GM23338 (cell line): ENCODE results near the gene NR5A2. TPM values are rescaled to one million over a fixed set of nuclear protein-coding genes. Genes with fewer than 3 reads are reported as not detected.

Experiments
- ATAC-seq: fragments of 200-7000 bp; cut with Tn5 transposase; 3 replicates; pipeline ENCODE4 v1.9.1; 2020
- DNase-seq: peaks from one replicate; pipeline ENCODE4 v3.0.0-alpha.2; 2015; ENCODE audit warnings: low spot score
- H2AFZ ChIP-seq: fragments of 200-600 bp; sonication (generic); 2 replicates; pipeline ENCODE4 v1.8.0; 2016; ENCODE audit warnings: antibody characterized with exemption, mild to moderate bottlenecking, moderate library complexity
- H3F3A ChIP-seq: fragments of 200-600 bp; sonication (generic); replicated peaks from 2 replicates; pipeline ENCODE4 v1.8.0; 2017; ENCODE audit warnings: antibody characterized with exemption, mixed run types, low read depth
- H3K27ac ChIP-seq: fragments of 200-600 bp; sonication (generic); 2 replicates; pipeline ENCODE4 v1.6.1; 2016; ENCODE audit warnings: low read depth
- H3K27me3 ChIP-seq: fragments of 200-600 bp; sonication (generic); 2 replicates; pipeline ENCODE4 v1.8.0; 2016; ENCODE audit warnings: mild to moderate bottlenecking, mixed run types, moderate library complexity; ENCODE audit not compliant: insufficient read depth
- H3K36me3 ChIP-seq: fragments of 200-600 bp; sonication (generic); 2 replicates; pipeline ENCODE4 v1.8.0; 2016; ENCODE audit warnings: mild to moderate bottlenecking; ENCODE audit not compliant: insufficient read depth
- H3K4me1 ChIP-seq: fragments of 200-600 bp; sonication (generic); 2 replicates; pipeline ENCODE4 v1.8.0; 2016; ENCODE audit warnings: mild to moderate bottlenecking, moderate library complexity; ENCODE audit not compliant: insufficient read depth
- H3K4me2 ChIP-seq: fragments of 200-600 bp; sonication (generic); 2 replicates; pipeline ENCODE4 v1.7.1; 2017; ENCODE audit warnings: mixed run types
- H3K4me3 ChIP-seq: fragments of 200-600 bp; sonication (generic); 2 replicates; pipeline ENCODE4 v1.6.1; 2016; ENCODE audit warnings: mixed run types
- H3K79me2 ChIP-seq: fragments of 200-600 bp; sonication (generic); replicated peaks from 2 replicates; pipeline ENCODE4 v1.8.0; 2017; ENCODE audit warnings: mild to moderate bottlenecking; ENCODE audit not compliant: insufficient read depth
- H3K9me2 ChIP-seq: fragments of 200-600 bp; sonication (generic); 2 replicates; pipeline ENCODE4 v1.8.0; 2017; ENCODE audit not compliant: insufficient read depth
- H4K20me1 ChIP-seq: fragments of 200-600 bp; sonication (generic); replicated peaks from 2 replicates; pipeline ENCODE4 v1.8.0; 2017; ENCODE audit warnings: mild to moderate bottlenecking; ENCODE audit not compliant: insufficient read depth
- H3K27ac Mint-ChIP-seq: 2 replicates; pipeline ENCODE4 v1.8.0; 2020; ENCODE audit warnings: inconsistent platforms, mild to moderate bottlenecking, moderate library complexity, mixed read lengths
- H3K27me3 Mint-ChIP-seq: 3 replicates; pipeline ENCODE4 v1.8.0; 2022; ENCODE audit warnings: low read depth, mild to moderate bottlenecking, moderate library complexity, mixed read lengths, inconsistent platforms; ENCODE audit not compliant: insufficient read depth, poor library complexity
- H3K36me3 Mint-ChIP-seq: 3 replicates; pipeline ENCODE4 v1.8.0; 2021; ENCODE audit warnings: low read depth, mild to moderate bottlenecking, inconsistent platforms, moderate library complexity, mixed read lengths
- H3K4me1 Mint-ChIP-seq: 3 replicates; pipeline ENCODE4 v1.8.0; 2020; ENCODE audit warnings: mild to moderate bottlenecking, inconsistent platforms, mixed read lengths
- H3K4me3 Mint-ChIP-seq: 3 replicates; pipeline ENCODE4 v1.8.0; 2021; ENCODE audit warnings: moderate library complexity, mild to moderate bottlenecking, inconsistent platforms, mixed read lengths
- H3K9me3 Mint-ChIP-seq: 3 replicates; pipeline ENCODE4 v1.8.0; 2020; ENCODE audit warnings: moderate library complexity, mild to moderate bottlenecking, inconsistent platforms, mixed read lengths
- CTCF ChIP-seq, 2 experiments: fragments of 200-600 bp in 1 of 2; sonication (generic) in 1 of 2; conservative IDR thresholded peaks; 2 replicates each; pipeline versions ENCODE4 v1.5.1 to v1.6.1; 2016 to 2017; ENCODE audit warnings: antibody characterized with exemption in 2 of 2, low read depth in 2 of 2, mild to moderate bottlenecking in 2 of 2, moderate library complexity in 1 of 2
- ETS1 ChIP-seq: IDR thresholded peaks from 2 replicates; pipeline ENCODE4 v1.6.1; 2016; ENCODE audit warnings: antibody characterized with exemption
- EZH2 ChIP-seq: fragments of 200-600 bp; sonication (generic); IDR thresholded peaks from one replicate; pipeline ENCODE4 v1.8.0; 2017; ENCODE audit warnings: antibody characterized with exemption, mild to moderate bottlenecking, low read depth; ENCODE audit not compliant: unreplicated experiment
- POLR2AphosphoS5 ChIP-seq: IDR thresholded peaks from 2 replicates; pipeline ENCODE4 v1.6.1; 2016; ENCODE audit warnings: antibody characterized with exemption, low read depth
- STAT1 ChIP-seq: IDR thresholded peaks from one replicate; pipeline ENCODE4 v1.6.1; 2016; ENCODE audit warnings: antibody characterized with exemption; ENCODE audit not compliant: unreplicated experiment
- ZNF114 ChIP-seq: fragments of 250-450 bp; sonication (Bioruptor Pico); IDR thresholded peaks from 2 replicates; pipeline ENCODE4 v1.5.0; 2020; ENCODE audit warnings: mild to moderate bottlenecking, moderate library complexity
- ZNF331 ChIP-seq: fragments of 250-450 bp; sonication (Bioruptor Pico); IDR thresholded peaks from 2 replicates; pipeline ENCODE4 v1.5.0; 2020; ENCODE audit warnings: low read depth, mild to moderate bottlenecking, moderate library complexity
- ZNF462 ChIP-seq: fragments of 250-450 bp; sonication (Bioruptor Pico); IDR thresholded peaks from 2 replicates; pipeline ENCODE4 v1.5.0; 2020; ENCODE audit warnings: mild to moderate bottlenecking, moderate library complexity
- polyA plus RNA-seq: library from polyadenylated mRNA; unstranded; fragments of >200 nt; fragmentation: Nextera tagmentation; extraction: Ambion mirVana; gene quantifications from 2 replicates; pipeline ENCODE4 v1.2.1, GENCODE V29; 2016
- total RNA-seq: library from RNA; depleted of rRNA; stranded (reverse); fragments of >200 nt; shearing (Covaris generic); gene quantifications from 2 replicates; pipeline ENCODE4 v1.2.3, GENCODE V29; 2014

NR5A2 gene
- total and polyA plus RNA-seq, 2 experiments from 2014 or later: 4.4 to 13.1 TPM

- H3K4me3 ChIP-seq: no peak overlapping the region
- no peak overlapping the region for H3K4me3 Mint-ChIP-seq
- no peaks in the 10 kb centered on the region for H3K9me2 ChIP-seq
- H3K79me2 ChIP-seq: peaks cover 8% of the 10 kb centered on the region; the same call in 1 of the 2 replicates
- no peaks in the 10 kb centered on the region for H3K9me3 Mint-ChIP-seq
- H4K20me1 ChIP-seq: no peaks in the 10 kb centered on the region
- DNase-seq (no peak), ATAC-seq (no peak)
- no peak for TF ChIP-seq POLR2AphosphoS5
- no peak for TF ChIP-seq STAT1
- H3K27me3 ChIP-seq: no peaks in the 10 kb centered on the region
- H3F3A ChIP-seq: no peaks in the 10 kb centered on the region
- no peak overlapping the region for H3K4me2 ChIP-seq
- H3K36me3 ChIP-seq: no peaks in the 10 kb centered on the region
- peaks cover 3% of the 10 kb centered on the region for H3K27me3 Mint-ChIP-seq
- H3K4me1 ChIP-seq: no peaks in the 10 kb centered on the region
- no peaks in the 10 kb centered on the region for H3K36me3 Mint-ChIP-seq
- H3K27ac Mint-ChIP-seq: no peak overlapping the region
- no peak overlapping the region for H2AFZ ChIP-seq
- H3K27ac ChIP-seq: no peak overlapping the region
- H3K4me1 Mint-ChIP-seq: 0 out of 3 replicates have a peak, but pooled peaks cover 2% of the 10 kb centered on the region
Observed at GRCh38 chr1:200095057-200095577, 67.6 kb downstream of the NR5A2 start.

DNA sequence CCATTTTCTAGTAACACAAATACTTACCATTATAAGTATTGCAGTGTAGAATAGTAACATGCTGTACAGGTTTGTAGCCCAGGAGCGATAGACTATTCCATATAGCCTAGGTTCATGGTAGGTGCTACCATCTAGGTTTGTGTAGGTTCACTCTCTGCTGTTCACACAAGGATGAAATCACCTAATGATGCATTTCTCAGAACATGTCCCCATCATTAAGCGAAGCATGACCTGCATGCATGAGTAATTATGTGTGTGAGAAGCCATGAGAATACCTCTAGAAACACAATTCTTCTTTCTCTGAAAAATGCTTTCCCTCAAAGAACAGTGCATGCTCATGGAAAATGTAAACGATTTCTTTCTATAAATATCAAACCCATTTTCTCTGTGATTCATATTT lies 69.3 kb downstream of the NR5A2 start:
- DNase-seq (no peak), ATAC-seq (no peak)
- peaks cover 8% of the 10 kb centered on the region; the same call in 1 of the 2 replicates for H3K79me2 ChIP-seq
- Mint-ChIP-seq H3K27me3 (peaks cover 3% of the 10 kb centered on the region), H3K4me3 (no peak overlapping the region), H3K4me1 (0 out of 3 replicates have a peak, but pooled peaks cover 2% of the 10 kb centered on the region), H3K9me3 (no peaks in the 10 kb centered on the region), H3K27ac (no peak overlapping the region), H3K36me3 (no peaks in the 10 kb centered on the region)
- H3K9me2 ChIP-seq: no peaks in the 10 kb centered on the region
- H4K20me1 ChIP-seq: no peaks in the 10 kb centered on the region
- no peaks in the 10 kb centered on the region for H3K4me1 ChIP-seq
- no peak for TF ChIP-seq STAT1
- no peak for TF ChIP-seq ETS1
- H3K36me3 ChIP-seq: no peaks in the 10 kb centered on the region
- no peak overlapping the region for H3K4me3 ChIP-seq
- H3F3A ChIP-seq: no peaks in the 10 kb centered on the region
- H2AFZ ChIP-seq: no peak overlapping the region
- H3K27me3 ChIP-seq: no peaks in the 10 kb centered on the region
- H3K4me2 ChIP-seq: no peak overlapping the region
- no peak overlapping the region for H3K27ac ChIP-seq

DNA sequence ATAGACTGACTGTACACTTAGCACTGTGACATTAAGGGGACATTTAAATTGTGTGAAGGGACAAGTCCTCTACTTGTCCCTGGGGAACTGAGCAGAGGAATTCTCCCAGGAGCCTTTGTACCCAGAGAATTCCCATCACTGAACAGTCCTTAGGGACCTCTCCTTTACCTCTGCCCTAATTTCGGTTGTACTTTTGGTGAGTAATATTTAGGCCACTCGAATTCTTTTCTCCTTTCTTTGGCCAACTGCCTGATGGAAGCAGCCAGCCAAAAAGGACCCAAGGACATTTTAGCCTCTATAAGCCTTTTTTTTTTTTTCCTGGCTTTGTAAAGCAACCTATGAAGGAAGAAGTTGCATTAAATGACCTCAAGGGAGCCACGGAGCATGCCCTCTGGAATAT lies 71.5 kb downstream of the NR5A2 start:
- no peak overlapping the region for H3K27ac ChIP-seq
- no peaks in the 10 kb centered on the region for H3K27me3 ChIP-seq
- Mint-ChIP-seq H3K27me3 (peaks cover 3% of the 10 kb centered on the region), H3K36me3 (no peaks in the 10 kb centered on the region), H3K27ac (no peak overlapping the region), H3K9me3 (no peaks in the 10 kb centered on the region), H3K4me1 (peaks cover 5% of the 10 kb centered on the region; the same call in 1 of the 3 replicates), H3K4me3 (no peak overlapping the region)
- H3K36me3 ChIP-seq: no peaks in the 10 kb centered on the region
- DNase-seq (no peak), ATAC-seq (no peak)
- no peaks in the 10 kb centered on the region for H4K20me1 ChIP-seq
- H3F3A ChIP-seq: no peaks in the 10 kb centered on the region
- H3K4me2 ChIP-seq: no peak overlapping the region
- no peak overlapping the region for H2AFZ ChIP-seq
- H3K4me1 ChIP-seq: no peaks in the 10 kb centered on the region
- no peak overlapping the region for H3K4me3 ChIP-seq
- H3K9me2 ChIP-seq: no peaks in the 10 kb centered on the region
- H3K79me2 ChIP-seq: peaks cover 5% of the 10 kb centered on the region; the same call in 1 of the 2 replicates
- no peak for TF ChIP-seq ZNF331
- TF ChIP-seq EZH2: no peak
- TF ChIP-seq ZNF114 (CRISPR knock-in tag): no peak
- TF ChIP-seq POLR2AphosphoS5: no peak
- TF ChIP-seq CTCF (conservative IDR thresholded peaks at IDR 0.05; ENCODE audit: low read depth in 2 of 2): no peak
- TF ChIP-seq ZNF462 (CRISPR knock-in tag): no peak
